GM19328 (cell line): ENCODE results near the gene GLI3.

Experiments used
- ATAC-seq: cut with Tn5 transposase; IDR thresholded peaks from one replicate; pipeline ENCODE4 v1.9.1; 2021; ENCODE audit warnings: mild to moderate bottlenecking, moderate library complexity; ENCODE audit not compliant: unreplicated experiment

Gene GLI3

GRCh38 chr7:42145539-42145938, 91.5 kb downstream of the GLI3 start:
- no peak for ATAC-seq

GRCh38 chr7:42144604-42145003, 92.4 kb downstream of the GLI3 start:
- ATAC-seq = no peak

- no peak for ATAC-seq
These were observed 93.1 kb downstream of the GLI3 start for GRCh38 chr7:42143711-42144600.

DNA sequence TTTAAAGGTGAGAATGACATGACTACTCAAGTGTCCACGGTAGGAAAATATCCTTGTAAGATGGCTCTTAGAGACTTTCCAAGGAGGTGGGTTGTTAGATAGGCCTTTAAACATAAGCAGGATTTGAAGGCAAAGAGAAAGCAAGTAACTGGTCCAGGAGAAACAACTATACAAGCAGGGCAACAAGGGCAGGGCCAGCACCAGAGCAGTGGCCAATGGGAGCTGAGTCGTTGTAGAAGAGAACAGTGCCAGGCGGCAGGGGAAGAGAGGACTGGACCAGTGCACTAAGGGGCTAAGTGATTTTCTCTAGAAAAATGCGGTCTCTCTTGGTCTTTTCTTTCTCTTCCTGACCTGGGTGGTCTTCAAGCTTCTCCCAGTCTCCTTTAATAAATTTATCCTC, 94.9 kb downstream of the GLI3 start:
- ATAC-seq = no peak

GRCh38 chr7:42139751-42140150, 97.3 kb downstream of the GLI3 start:
- ATAC-seq = no peak

DNA sequence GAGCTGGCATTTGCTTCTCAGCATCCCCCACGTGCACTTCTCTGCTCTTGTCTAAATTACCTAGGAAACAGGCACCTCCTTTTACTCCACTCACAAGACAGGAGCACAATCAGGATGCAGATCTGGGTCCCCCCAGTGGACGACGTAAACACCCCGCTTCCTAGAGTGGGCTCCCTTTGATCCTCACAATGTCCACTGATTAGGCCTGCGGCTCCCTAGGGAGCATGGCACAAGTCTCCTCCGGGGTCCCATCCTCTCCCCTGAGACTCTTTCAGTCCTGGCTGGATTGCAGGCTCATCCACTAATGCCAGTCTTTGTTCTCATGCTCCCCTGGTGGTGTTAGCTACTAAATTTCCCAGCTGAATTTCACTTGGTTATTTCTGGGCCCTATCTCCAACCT, 98.3 kb downstream of the GLI3 start:
- ATAC-seq = no peak

GRCh38 chr7:42137941-42138340, 99.1 kb downstream of the GLI3 start:
- ATAC-seq = no peak

- ATAC-seq = no peak
These were observed 99.6 kb downstream of the GLI3 start for GRCh38 chr7:42137431-42137830.

GRCh38 chr7:42135728-42136127, 101.3 kb downstream of the GLI3 start:
- ATAC-seq = no peak

DNA sequence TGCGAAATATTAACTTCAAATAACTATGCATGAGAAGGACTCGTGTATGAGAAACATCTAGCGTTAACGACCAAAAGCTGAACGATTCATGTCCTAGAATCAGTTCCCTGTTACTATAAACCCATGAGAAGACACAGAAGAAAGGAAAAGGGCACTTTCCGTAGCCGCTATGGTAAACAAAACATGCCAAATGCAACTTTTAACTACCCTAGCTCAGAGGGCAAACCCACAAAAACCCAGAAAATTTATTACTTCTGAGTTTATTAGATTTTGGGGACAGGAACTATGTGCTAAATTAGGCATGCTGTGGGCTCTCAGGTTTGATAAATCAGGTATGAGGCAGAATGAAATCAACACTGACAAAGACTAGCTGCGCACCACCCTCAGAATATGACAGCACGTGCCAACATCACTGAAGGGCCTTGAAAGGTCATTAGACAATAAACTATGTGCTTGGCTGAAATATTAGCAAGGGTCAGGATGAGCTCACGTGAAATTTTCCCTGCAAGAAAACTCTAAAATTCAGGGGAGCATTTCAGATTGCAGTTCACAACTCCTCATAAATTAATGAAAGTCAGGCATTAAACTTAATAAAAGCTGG, 102.6 kb downstream of the GLI3 start:
- no peak for ATAC-seq

GRCh38 chr7:42133321-42133720, 103.7 kb downstream of the GLI3 start:
- ATAC-seq = no peak

DNA sequence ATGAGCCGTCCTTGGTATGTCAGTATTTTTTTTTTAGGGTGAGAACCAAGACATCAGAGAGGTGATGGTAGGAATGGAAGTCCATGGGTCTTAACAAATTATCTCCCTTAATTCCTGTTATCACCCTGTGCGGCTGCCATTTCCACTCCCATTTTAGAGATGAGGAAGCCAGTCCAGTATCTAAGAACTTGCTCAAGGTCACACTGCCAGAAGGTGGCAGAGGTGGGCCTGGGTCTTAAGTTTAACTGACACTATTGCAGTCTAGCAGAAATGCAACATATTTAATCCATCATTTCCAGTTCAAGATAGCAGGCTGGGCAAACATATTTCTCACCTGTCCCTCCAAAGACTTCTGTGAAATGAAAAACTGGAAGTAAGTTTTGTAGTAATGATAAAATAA, 108.3 kb downstream of the GLI3 start:
- ATAC-seq = no peak

GRCh38 chr7:42127232-42127622, 109.8 kb downstream of the GLI3 start:
- ATAC-seq = no peak

- ATAC-seq = no peak
These were observed 110.4 kb downstream of the GLI3 start for GRCh38 chr7:42126475-42127231.

- ATAC-seq = no peak
These were observed 111.7 kb downstream of the GLI3 start for GRCh38 chr7:42125321-42125720.

GRCh38 chr7:42123716-42124115, 113.3 kb downstream of the GLI3 start:
- no peak for ATAC-seq

GRCh38 chr7:42120191-42120590, 116.8 kb downstream of the GLI3 start:
- ATAC-seq = no peak

- no peak for ATAC-seq
These were observed 119.8 kb downstream of the GLI3 start for GRCh38 chr7:42117201-42117600.

DNA sequence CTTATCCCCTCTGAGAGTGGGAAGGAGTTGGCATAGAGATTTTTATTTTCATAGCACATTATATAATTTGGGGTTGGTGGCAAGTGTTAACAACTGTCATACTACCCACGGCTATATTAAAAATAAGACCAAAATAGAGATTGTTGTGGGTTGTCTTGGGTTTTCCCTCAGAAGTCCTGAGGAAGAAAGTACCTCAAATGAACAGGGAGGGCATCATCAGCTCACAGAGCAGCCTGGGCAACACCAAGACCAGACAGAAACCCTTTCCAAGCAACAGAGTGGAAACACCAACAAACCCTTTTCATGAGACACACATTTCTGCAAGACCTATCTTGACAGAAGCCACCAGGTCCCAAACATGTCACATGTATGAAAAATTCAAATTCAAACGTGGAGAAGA, 121.2 kb downstream of the GLI3 start:
- ATAC-seq = no peak

DNA sequence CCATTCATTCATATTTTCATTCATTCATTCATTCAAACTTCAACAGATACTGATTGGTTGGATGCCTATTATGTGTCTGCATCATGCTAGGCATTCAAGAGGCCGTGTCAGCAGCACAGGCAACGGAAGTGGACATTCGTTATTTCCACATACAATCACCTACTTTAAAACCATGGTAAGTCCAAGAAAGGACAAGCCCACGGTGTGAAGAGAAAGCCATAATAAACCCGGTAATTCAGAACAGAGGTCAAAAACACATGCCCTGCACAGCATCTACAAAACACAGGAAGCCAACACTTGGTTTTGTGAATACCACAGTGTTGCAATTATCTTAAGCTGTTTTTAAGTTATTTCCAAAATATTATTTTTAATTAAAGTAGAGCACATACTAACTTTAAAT, 126.7 kb downstream of the GLI3 start:
- no peak for ATAC-seq

DNA sequence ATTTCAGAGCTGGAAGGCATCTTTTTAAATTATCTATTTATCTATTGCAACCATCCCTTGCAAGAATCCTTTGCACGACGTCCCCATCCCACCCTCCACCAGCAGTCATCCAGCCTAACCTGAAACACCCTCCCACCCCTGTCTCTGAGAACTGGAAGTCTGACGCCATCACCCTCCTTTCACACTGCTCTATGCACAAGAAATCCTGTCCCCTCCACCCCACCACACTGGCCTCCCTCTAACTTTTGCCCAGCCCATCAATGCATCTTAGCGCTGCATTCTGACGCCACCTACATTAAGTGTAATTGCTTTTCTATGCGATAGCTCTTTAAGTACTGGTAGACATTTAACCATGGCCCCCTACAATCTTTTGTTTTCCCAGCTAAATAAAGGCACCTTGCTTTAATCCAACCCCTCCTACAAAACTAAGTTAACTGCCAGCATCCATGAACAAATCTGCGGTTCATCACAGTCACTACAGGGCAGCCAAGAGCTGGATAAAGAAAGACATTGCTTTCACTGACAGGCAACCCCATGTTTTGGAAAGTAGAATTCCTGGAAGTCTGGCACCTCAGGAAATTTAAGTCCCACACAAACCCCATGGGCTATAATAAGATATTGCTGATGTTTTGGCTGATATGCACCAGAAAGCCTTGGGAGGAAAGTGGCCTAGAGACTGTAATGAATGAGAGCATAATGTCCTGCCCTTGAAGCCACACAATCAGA, 128.0 kb downstream of the GLI3 start:
- no peak for ATAC-seq
